GM21447 (cell line): ENCODE measurements around the gene ADAMTS16.

ENCODE experiments used
- ATAC-seq: cut with Tn5 transposase; IDR thresholded peaks from one replicate; pipeline ENCODE4 v1.9.1; 2021; ENCODE audit not compliant: unreplicated experiment

ADAMTS16 gene

DNA sequence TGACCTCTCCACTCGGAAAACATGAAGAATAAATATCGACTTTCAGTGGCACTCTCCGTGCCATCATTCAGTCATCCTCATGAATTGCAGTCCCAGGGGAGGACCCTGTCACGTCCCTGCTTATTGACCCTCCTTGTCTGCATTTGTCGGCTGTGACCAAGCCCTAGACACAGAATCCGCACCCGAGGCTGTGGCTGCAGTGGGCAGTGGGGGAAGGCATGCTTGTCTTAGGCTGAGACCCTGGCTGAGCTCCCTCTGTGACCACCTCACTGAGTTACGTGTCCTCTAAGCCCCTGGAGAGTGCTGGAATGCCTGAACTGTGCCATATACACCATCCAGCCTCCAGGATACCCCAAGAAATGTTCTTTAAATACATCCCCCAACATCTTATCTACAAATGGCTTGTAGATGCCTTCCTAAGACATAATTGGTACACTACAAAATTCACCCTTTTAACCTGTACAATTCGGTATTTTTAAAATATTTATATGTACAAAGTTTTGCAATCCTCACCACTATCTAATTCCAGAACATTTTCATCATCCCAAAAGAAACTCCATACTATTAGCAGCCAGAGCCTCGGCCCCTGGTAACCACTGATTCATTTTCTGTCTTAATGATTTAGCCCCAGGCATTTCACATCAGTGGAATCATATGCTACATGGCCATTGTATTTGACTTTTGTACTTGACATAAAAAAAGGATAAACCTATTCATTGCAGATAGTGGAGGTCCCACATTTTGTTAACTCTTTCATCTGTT lies 201.6 kb downstream of the ADAMTS16 start:
- ATAC-seq: no peak

DNA sequence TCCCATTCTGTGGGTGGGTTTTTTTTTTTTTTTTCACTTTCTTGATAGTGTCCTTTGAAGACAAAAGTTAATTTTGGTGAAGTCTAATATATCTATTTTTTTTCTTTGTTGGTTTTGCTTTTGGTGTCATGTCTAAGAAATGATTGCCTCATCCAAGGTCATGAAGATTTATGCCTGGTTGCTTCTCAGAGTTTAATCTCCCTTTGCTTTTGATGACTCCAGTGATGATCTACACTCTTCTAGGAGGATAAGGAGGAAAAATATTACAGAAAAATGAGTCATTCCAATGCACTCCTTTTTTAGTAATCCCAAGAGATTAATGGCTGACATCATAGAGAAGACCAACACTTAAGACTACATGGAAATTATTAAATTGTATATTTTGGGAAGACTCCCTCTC lies 202.7 kb downstream of the ADAMTS16 start:
- no peak for ATAC-seq

DNA sequence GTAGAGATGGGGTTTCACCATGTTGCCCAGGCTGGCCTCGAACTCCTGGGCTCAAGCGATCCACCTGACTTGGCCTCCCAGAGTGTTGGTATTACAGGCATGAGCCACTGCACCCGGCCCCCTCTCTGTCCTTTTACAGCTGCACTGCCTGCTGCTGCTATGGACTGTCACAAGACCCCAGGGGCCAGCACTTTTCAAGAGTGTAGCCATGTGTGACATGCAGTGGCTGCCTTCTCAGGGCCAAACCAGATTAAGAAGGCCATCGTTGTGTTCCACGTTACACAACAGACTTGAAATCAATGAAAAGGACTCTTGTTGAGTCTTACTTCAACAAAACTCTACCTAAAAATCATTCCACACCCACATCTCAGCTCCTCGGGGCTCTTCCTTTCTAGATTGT lies 203.4 kb downstream of the ADAMTS16 start:
- no peak for ATAC-seq

DNA sequence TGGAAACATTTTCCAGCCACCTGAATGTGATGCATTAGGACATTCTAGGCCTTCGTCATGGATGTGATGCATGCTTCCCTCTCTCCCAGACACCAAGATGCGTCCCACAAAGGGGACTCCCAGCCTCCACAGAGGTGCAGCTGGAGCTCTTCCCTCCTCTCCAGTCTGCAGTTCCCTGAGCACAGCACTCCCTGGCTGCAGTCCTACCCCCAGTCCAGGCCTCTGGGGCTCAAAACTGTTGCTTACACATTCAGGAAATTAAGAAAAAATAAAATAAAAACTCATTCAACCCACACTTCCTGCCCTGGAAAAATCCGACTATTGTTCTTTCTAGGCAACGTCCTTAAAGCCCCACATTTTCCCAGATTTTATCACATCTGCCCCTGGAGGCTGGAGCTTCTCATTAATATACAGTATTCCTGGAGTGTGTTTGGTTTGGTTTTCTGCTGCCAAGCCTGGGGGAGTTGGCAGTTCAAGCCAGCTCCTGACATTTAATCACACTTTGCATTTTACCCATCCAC lies 204.0 kb downstream of the ADAMTS16 start:
- no peak for ATAC-seq

DNA sequence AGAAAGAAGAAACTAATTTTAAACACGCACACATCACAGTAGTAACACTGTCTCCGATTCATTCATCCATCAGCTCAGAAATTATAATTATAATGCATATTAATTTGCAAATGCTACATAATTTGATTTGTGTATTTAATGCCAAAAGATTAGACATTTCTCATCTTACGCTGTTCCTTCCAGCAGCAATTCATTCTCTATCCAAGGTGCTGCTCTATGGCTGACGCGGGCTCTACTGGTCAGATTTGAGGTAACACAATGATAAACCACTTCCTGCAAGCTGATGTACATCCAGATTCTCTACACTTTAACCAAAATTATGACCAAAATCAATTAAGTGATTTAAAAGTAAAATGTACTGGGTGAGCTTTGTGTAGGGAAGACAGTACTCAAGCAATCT lies 204.5 kb downstream of the ADAMTS16 start:
- ATAC-seq: no peak

DNA sequence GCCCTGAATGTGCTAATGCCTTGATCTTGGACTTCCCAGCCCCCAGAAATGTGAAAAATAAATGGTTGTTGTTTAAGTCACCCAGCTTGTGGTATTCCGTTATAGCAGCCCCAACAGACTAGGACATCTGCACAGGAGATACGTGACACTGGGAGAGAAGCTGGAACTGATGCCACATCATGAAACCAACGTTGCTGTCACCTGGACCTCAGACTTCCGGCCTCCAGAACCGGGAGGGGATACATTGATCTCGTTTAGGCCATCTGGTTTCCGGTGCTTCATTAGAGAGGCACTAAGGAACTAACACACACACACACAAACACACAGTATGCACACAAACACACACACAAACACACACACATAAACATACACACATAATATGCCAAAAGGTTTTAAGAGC lies 207.3 kb downstream of the ADAMTS16 start:
- no peak for ATAC-seq

DNA sequence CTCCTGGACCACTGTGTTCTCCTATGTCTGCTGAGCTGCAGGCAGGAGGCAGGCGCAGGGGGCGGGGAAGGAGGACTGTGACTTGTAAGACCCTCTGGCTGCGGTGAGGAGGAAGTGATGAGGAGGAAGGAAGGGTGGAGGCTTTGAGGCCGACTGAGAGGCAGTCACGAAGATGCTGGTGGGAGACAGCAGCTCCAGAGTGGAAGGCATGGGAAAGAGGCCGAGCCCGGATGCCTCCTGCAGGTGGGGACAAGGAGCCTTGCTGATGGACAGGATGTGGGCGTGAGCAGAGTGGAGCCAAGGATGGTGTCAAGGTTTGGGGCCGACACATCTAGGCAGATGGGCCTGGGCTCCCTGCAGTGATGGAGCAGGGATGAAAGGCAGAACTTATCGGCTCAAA lies 208.0 kb downstream of the ADAMTS16 start:
- no peak for ATAC-seq

DNA sequence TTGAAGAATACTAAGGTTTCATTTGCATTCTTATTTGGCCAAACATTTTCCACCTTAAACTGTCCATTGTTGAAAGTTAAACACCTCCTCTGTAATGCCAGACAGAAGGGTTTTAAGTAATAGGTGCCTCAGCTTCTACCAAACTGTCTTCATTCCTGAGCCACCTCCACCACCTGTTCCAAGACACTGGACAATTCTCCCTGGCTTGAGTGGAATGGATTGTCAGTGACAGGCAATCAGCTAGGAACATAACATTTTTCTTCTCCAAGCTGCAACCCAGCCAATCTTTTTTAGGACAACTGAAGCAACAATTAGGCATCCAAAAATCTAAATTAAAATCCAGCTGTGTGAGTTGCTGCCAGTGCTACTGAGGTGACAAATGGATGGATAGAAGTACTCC lies 208.4 kb downstream of the ADAMTS16 start:
- no peak for ATAC-seq

DNA sequence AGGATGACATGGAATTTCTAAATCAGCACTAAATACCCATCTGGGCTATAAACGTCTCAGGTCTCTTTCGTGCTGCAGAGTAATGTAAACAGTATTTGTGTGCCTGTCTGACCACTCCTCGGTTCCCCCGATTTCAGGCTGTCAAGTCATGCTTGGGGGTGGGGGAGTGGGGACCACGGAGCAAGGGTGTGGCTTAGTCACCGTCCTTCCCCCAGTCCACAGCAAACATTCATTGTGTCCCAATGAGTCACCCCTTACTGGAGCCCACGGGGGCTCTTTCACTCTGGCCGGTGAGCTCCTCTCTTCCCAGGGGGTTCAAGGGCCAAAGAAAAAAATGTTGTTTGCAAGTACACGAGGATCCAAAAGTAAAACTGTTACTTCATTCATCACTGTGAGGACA lies 210.0 kb downstream of the ADAMTS16 start:
- no peak for ATAC-seq

DNA sequence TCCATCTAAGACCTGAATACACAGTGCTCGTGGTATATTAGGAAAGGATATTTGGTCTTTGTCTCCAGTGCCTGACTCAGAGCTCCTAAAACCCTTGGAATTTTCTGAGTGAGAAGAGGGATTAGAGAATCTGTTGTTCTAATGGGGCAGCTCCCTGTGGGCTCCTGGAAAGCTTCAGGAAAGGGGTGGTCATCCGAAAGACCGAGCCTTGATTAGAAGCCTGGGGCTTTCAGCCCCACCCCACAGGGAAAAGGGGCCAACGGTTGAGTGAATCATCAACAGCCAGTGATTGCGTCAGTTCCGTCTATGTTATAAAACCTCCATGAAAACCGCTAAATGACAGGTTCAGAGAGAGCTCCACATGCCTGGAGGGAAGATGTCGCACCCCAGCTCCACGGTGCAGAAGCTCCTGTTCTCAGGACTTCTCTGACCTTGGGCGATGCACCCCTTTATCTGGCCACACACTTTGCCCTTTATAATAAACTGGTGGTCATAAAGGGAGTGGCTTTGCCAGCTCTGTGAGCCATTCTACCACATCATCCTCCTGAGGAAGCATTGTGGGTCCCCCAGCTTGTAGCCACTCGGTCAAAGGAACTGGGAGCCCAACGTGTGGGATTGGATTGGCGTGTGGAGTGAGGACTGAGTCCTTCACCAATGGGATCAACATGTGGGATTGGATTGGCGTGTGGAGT lies 211.3 kb downstream of the ADAMTS16 start:
- ATAC-seq: no peak

DNA sequence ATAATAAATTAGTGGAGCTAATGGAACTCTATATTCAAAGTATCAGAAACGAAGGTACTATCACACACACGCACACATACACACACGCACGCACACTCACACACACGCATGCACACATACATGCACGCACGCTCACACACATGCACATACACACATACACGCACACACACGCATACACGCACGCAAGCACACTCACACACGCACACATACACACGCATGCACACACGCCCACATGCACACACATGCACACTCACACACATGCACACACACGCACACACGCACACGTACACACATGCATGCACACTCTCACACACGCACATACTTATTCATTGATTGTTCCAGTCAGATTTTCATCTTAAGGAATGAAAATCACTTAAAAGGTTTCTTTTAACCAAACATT lies 212.5 kb downstream of the ADAMTS16 start:
- ATAC-seq: no peak

DNA sequence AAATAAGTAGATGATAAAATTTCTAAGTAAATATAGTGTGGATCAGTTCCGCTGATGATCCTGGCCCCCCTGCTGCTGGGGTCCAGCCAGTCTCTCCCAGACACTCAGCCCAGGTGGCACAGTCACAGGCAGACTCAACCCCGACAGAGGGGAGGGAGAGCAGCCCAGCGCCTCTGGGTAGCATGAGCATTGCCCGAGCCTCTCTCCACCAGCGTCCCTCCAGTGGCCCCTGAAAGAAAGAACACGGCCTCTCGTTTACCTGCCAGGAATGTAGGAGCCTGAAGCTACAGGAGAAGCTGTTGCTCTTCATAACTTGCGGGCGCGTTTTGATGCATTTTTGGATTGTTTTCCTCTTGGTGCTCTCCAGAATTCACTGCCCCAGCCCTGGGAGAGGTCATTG lies 213.6 kb downstream of the ADAMTS16 start:
- ATAC-seq: no peak

DNA sequence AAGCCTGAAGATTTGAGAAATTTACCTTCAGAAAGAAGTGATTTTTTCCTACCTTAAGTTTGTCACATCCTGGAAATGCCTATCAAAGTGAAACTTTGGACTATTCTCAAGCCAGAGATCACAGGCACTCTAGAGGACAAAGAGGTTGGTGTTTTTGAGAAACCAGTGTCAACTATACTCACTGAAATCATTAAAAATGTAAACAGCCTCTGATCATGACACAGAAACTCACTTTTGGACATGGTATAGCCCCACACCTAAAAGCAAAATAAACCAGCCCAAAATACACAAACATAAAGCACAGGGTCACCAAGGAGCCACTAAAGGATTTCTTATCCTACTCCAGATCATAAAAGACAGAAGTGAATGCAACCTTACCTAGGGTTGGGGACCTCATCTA lies 216.6 kb downstream of the ADAMTS16 start:
- no peak for ATAC-seq

DNA sequence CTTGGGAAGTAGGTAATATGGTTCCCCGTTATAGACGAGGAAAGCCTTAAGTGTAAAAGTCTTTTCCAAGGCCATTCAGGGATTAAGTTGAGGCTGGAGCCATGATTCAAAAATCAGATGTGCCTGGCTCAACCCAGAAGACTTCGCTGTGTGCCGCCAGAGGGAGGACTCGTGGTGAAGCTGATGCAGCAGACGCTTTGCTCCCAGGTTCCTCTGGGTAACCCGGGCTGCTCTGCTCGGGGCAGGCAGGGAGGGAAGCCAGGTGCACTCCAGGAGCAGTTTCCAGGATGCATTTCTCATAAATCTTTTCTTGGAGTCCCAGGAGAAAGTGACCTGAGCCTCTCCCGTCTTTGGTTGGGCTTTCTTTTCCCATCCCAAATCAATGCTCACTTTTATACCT lies 219.5 kb downstream of the ADAMTS16 start:
- no peak for ATAC-seq

DNA sequence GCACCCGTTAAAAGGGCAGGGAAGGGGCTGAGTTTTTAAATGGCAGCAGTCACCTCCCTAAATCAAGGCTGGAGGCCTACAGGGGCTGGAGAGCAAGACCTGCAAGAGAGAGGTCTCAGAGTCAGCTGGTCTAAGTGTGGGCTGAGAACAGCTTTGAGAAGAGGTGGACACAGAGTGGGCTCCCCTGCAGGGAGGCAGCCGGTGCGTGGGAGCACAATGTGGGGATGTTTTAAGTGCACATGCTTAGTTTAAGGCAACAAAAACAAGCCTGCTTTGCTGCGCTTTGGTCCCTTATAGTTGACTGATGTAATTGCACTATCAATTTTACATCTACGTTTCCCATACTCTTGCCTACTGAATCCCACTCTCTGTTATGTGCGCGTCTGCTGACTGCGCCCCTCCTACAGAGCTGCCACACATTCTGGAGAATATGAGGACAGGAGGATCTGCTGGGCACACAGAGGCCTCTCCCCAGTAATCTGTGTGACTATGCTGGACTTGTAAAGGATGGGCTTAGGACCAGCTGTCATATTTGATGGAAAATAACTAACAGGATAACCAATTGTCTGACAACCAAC lies 220.3 kb downstream of the ADAMTS16 start:
- ATAC-seq: no peak

DNA sequence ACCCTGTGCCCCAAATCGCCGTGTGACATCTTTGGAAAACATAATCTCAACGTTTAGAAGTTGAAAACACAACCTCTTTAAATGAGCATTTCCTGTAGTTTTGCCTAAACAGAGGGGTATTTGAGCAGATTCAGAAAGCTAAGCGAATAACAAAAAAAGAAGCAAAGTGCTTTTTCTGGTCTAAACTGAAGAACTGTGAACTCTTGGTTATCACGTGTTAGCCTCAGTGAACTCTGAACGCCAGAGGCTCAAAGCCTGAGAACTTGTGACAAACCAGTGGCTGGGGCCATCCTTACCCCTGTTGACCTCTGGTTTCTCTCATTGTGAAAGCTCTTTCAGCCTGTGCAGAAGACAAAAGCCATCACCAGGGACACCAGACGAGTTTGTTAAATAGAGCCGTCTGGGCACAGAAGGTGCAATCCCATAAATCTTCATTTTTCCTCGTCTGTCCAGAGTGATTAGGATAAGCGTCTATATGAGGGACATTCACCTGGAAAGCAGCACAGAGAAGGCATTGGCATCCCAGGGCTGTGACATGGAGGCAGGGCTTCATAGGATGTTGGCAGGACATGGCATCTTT lies 220.9 kb downstream of the ADAMTS16 start:
- no peak for ATAC-seq

DNA sequence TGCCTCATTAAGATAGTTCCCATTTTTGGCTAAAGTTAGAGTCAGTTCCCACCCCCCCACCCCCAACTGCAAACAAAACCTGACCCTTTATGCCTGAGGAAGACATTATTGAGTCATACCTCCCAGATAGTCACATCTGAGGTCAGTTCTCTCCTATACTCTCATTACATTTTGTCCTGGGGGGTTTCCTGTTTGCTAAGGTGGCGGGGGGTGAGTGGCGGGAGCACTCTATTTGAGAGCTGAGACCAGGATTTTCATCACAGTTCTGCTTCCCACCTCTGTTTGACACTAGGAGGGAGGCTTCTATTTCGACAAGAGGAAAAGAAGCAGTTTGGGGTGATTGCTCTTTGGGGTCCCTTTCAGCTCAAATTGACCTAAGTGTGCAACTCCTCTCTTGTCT lies 222.9 kb downstream of the ADAMTS16 start:
- ATAC-seq: no peak

DNA sequence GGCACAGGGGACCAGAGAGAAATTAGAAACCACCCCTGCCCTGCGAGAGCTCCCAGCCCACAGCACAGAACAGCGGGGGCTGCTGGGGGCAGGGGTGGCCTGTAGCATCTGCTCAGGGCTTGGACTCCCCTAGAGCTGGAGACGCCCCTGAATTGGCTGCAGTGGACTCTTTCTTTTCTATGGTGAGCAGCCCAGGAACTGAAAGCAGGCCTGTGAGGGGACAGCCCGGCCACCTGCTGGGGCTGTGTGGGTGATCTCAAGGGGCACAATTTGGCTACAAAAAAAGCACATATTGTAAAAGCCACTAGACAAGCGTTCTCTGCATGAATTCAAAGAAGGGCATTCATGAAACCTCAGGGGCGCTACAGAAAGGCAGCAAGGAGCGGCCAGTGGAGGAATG lies 224.8 kb downstream of the ADAMTS16 start:
- ATAC-seq: no peak

DNA sequence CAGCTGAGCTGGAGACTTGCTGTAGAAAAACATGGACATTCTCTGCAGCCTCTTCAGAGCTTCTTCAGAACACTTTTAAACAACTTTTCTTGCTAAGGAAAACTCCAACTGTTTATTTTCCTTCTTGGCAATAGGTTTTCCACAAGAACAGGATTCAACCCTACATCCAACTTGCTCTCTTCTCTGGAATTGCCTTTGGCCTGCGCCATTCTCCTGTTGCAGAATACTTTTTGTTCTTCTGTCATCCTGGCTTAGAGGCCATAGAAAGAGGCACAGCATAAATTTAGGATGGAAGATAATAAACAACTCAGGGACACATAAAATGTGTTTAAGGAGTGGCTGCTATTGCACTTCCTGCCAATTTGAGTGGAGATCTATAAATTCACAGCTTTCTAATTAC lies 227.6 kb downstream of the ADAMTS16 start:
- no peak for ATAC-seq

DNA sequence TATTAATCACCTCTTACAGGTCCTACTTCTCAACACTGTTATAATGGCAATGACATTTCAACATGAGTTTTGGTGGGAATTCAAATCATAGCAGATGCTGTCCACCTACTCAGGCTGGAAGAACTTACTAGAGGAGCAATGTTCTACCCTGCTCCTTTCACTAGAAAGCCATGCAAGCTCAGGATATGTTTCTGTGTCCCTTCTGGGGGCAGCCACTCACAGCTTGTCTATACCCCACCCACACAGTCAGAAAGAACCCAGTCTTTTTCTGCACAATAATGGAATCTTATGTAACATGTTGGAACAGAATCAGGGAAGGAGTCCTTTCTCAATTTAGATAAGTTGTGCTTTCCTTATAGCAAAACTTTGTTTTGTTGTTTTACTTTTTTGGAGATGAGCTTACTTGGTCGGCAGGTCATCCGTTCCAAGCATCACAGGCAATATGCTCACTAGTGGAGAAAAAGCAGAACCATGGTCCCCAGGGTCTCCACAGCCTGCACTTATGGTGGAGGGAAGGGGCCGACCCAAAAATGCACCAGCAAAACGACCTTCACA lies 229.0 kb downstream of the ADAMTS16 start:
- ATAC-seq: no peak
